ENCODE data around the gene ZPR1.

- TF ChIP-seq EZH2 (IDR thresholded peaks at IDR 0.05; ENCODE audit: insufficient read depth, poor library complexity, severe bottlenecking) (no peak), EZH2phosphoT487 (IDR thresholded peaks at IDR 0.05; ENCODE audit: insufficient read depth, low read depth) (no peak)
Measured at GRCh38 chr11:116725434-116726221, 62.2 kb downstream of the ZPR1 start.
